Measurements from ENCODE around the gene FOLR3. TPM values are rescaled to one million over a fixed set of nuclear protein-coding genes. Genes with fewer than 3 reads are reported as not detected.
A peak's percentile ranks its signal among the peaks of the same experiment; 100 is the strongest.

Gene FOLR3
- total and polyA plus RNA-seq, 5 donors from 2014 or later: 0.32 TPM; not detected in 4

DNA sequence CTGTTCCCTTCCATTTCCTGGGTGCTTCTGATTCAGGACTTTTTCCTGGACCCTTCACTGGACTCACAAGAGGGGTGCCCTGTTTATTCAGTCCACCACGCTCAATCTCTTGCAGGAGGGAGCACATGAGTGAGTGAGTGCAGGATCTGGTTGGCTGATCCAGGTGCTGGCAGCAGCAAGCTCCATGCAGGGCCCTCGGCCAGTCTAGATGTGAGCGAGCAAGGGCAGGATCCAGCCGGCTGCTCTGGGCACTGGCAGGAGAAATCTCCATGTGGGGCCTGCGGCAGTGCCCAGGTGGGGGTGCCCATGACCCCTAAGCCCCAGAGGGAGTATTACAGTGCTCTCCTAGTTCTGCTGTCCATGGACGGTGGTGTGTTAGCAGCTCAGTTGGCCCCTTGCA lies 11.5 kb upstream of the FOLR3 start:
- no peak overlapping the region for H3K27ac Mint-ChIP-seq
- H3K4me3 Mint-ChIP-seq: peak overlapping the region in 1 of 4 donors; percentile 29
- Histone ChIP-seq H3K4me3 (ENCODE audit: low read depth, low read length) (no peak overlapping the region), H3K27ac (ENCODE audit: insufficient read depth, low read length, poor library complexity, severe bottlenecking) (no peak overlapping the region), H3K4me1 (ENCODE audit: control insufficient read depth, insufficient read depth, low read length, poor library complexity, severe bottlenecking) (no peaks in the 10 kb centered on the region), H3K36me3 (ENCODE audit: control insufficient read depth, insufficient read depth, low read length) (no peaks in the 10 kb centered on the region), H3K9me3 (ENCODE audit: control insufficient read depth in 2 of 2, low read length in 2 of 2) (peaks cover 13 to 16% of the 10 kb centered on the region in 2 experiments), H3K27me3 (ENCODE audit: control insufficient read depth, insufficient read depth, low read length) (peaks cover 3% of the 10 kb centered on the region)
- H3K27me3 Mint-ChIP-seq: peaks cover 29% of the 10 kb centered on the region
- DNase-seq (no peak), ATAC-seq (ENCODE audit: low read depth in 2 of 2) (no peak)
- no peaks in the 10 kb centered on the region for H3K4me1 Mint-ChIP-seq
- H3K9me3 Mint-ChIP-seq: peaks cover 0 to 21% (median 6%) of the 10 kb centered on the region in 7 donors
- no peaks in the 10 kb centered on the region for H3K36me3 Mint-ChIP-seq

- H3K4me1 ChIP-seq (ENCODE audit: control insufficient read depth, insufficient read depth, low read length, poor library complexity, severe bottlenecking): no peaks in the 10 kb centered on the region
- H3K36me3 ChIP-seq (ENCODE audit: control insufficient read depth, insufficient read depth, low read length): no peaks in the 10 kb centered on the region
- ATAC-seq (ENCODE audit: low read depth in 2 of 2) (no peak), DNase-seq (no peak)
- H3K9me3 ChIP-seq (ENCODE audit: control insufficient read depth in 2 of 2, low read length in 2 of 2): peaks cover 13 to 16% of the 10 kb centered on the region in 2 experiments
- Mint-ChIP-seq H3K4me3 (no peak overlapping the region), H3K36me3 (no peaks in the 10 kb centered on the region), H3K27me3 (peaks cover 31% of the 10 kb centered on the region), H3K4me1 (no peaks in the 10 kb centered on the region), H3K27ac (no peak overlapping the region), H3K9me3 (peaks cover 0 to 24% (median 9%) of the 10 kb centered on the region in 7 donors)
- no peak overlapping the region for H3K27ac ChIP-seq (ENCODE audit: insufficient read depth, low read length, poor library complexity, severe bottlenecking)
- H3K4me3 ChIP-seq (ENCODE audit: low read depth, low read length): no peak overlapping the region
- peaks cover 7% of the 10 kb centered on the region for H3K27me3 ChIP-seq (ENCODE audit: control insufficient read depth, insufficient read depth, low read length)
Measured at GRCh38 chr11:72125956-72126355, 9.6 kb upstream of the FOLR3 start.

DNA sequence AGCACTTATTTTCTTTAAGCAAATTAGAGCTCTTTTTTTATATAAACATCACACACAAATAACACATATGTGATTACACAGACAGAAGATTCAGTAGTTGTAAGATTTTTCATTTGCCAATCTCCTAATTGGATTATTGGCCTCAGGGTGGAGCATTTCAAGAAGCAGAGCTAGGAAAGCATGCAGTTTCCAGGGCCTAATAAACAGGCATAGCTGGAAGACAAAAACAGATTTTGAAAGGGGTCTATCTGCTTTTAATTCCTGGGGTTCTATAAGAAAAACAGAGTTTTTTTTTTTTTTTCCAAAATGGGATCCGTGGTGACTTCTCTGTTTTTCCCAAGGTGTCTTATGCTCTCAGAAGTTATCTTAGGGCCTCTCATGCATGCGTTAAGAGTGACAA lies 7.6 kb upstream of the FOLR3 start:
- no peak overlapping the region for H3K27ac ChIP-seq (ENCODE audit: insufficient read depth, low read length, poor library complexity, severe bottlenecking)
- Mint-ChIP-seq H3K36me3 (no peaks in the 10 kb centered on the region), H3K4me3 (no peak overlapping the region), H3K27ac (peak overlapping the region in 1 of 3 donors; percentile 2), H3K9me3 (peaks cover 0 to 24% (median 9%) of the 10 kb centered on the region in 7 donors), H3K27me3 (peaks cover 31% of the 10 kb centered on the region), H3K4me1 (no peaks in the 10 kb centered on the region)
- no peaks in the 10 kb centered on the region for H3K4me1 ChIP-seq (ENCODE audit: control insufficient read depth, insufficient read depth, low read length, poor library complexity, severe bottlenecking)
- DNase-seq (no peak), ATAC-seq (ENCODE audit: low read depth in 2 of 2) (no peak)
- peaks cover 10% of the 10 kb centered on the region for H3K27me3 ChIP-seq (ENCODE audit: control insufficient read depth, insufficient read depth, low read length)
- no peaks in the 10 kb centered on the region for H3K36me3 ChIP-seq (ENCODE audit: control insufficient read depth, insufficient read depth, low read length)
- H3K4me3 ChIP-seq (ENCODE audit: low read depth, low read length): no peak overlapping the region
- H3K9me3 ChIP-seq (ENCODE audit: control insufficient read depth in 2 of 2, low read length in 2 of 2): peaks cover 13 to 16% of the 10 kb centered on the region in 2 experiments

DNA sequence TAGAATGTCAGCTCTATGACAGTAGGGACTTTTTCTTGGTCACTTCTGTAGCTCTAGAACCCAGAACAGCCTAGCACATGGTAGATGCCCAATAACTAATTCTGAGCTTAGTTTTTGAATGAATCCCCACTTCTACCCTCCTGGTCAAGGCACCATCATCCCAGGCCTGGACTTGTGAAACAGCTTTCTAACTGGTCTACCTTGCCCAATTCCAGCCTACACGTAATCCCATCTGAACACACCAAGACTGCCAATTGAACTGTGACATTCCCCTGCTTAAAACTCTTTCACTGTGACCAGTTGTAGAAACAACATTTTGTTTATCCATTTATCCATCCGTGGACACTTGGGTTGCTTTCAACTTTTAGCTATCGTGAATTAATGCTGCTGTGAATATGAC lies 6.1 kb upstream of the FOLR3 start:
- ATAC-seq (ENCODE audit: low read depth in 2 of 2): no peak
- H3K4me3 ChIP-seq (ENCODE audit: low read depth, low read length): no peak overlapping the region

GRCh38 chr11:72132646-72133045 lies 2.9 kb upstream of the FOLR3 start:
- Histone ChIP-seq H3K27me3 (ENCODE audit: control insufficient read depth, insufficient read depth, low read length) (peaks cover 18% of the 10 kb centered on the region), H3K36me3 (ENCODE audit: control insufficient read depth, insufficient read depth, low read length) (no peaks in the 10 kb centered on the region), H3K9me3 (ENCODE audit: control insufficient read depth in 2 of 2, low read length in 2 of 2) (peaks cover 10 to 13% of the 10 kb centered on the region in 2 experiments), H3K4me3 (ENCODE audit: low read depth, low read length) (no peak overlapping the region), H3K27ac (ENCODE audit: insufficient read depth, low read length, poor library complexity, severe bottlenecking) (no peak overlapping the region), H3K4me1 (ENCODE audit: control insufficient read depth, insufficient read depth, low read length, poor library complexity, severe bottlenecking) (no peaks in the 10 kb centered on the region)
- no peak overlapping the region for H3K27ac Mint-ChIP-seq
- no peaks in the 10 kb centered on the region for H3K4me1 Mint-ChIP-seq
- ATAC-seq (ENCODE audit: low read depth in 2 of 2) (no peak), DNase-seq (no peak)
- peaks cover 32% of the 10 kb centered on the region for H3K27me3 Mint-ChIP-seq
- peaks cover 0 to 15% (median 9%) of the 10 kb centered on the region in 7 donors for H3K9me3 Mint-ChIP-seq
- no peaks in the 10 kb centered on the region for H3K36me3 Mint-ChIP-seq
- H3K4me3 Mint-ChIP-seq: no peak overlapping the region

More for the DNA sequence above, 6.1 kb upstream of the FOLR3 start:
- no peaks in the 10 kb centered on the region for H3K36me3 ChIP-seq (ENCODE audit: control insufficient read depth, insufficient read depth, low read length)
- H3K9me3 ChIP-seq (ENCODE audit: control insufficient read depth in 2 of 2, low read length in 2 of 2): peaks cover 13 to 16% of the 10 kb centered on the region in 2 experiments
- Mint-ChIP-seq H3K4me1 (no peaks in the 10 kb centered on the region), H3K36me3 (no peaks in the 10 kb centered on the region), H3K4me3 (no peak overlapping the region), H3K27ac (no peak overlapping the region), H3K27me3 (peaks cover 32% of the 10 kb centered on the region), H3K9me3 (peaks cover 0 to 24% (median 9%) of the 10 kb centered on the region in 7 donors)
- peaks cover 18% of the 10 kb centered on the region for H3K27me3 ChIP-seq (ENCODE audit: control insufficient read depth, insufficient read depth, low read length)
- H3K27ac ChIP-seq (ENCODE audit: insufficient read depth, low read length, poor library complexity, severe bottlenecking): no peak overlapping the region
- DNase-seq: no peak
- no peaks in the 10 kb centered on the region for H3K4me1 ChIP-seq (ENCODE audit: control insufficient read depth, insufficient read depth, low read length, poor library complexity, severe bottlenecking)

DNA sequence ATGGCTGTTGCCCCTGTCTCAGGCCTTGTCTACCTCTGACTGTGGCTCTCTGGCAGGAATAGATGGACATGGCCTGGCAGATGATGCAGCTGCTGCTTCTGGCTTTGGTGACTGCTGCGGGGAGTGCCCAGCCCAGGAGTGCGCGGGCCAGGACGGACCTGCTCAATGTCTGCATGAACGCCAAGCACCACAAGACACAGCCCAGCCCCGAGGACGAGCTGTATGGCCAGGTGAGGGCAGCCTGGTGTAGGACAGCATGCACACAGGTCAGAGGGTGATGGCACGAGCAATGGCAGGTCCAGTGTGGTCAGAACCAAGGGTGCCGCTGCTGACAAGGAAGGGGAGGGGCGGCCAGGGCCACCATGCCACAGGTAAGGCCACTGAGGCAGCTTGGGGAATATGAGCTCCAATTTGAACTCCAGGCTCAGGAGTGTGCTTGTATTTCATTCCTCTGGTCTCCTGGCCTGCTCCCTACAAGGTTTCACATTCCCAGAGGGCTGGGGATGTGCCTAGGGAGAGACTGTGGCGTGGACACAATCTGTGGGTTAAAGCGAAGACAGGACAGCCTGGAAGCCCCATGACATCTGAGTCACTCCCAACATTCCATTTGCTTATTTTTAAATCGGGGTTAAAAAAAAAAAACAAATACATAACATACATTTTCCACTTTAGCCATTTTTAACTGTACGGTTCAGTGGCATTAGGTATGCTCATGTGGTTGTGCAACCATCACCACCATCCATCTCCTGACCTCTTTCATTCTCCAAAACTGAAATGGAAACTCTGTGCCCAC lies 562 bp downstream of the FOLR3 start:
- ATAC-seq (ENCODE audit: low read depth in 2 of 2): no peak
- H3K27ac Mint-ChIP-seq: no peak overlapping the region
- no peaks in the 10 kb centered on the region for H3K4me1 Mint-ChIP-seq
- Histone ChIP-seq H3K4me3 (ENCODE audit: low read depth, low read length) (no peak overlapping the region), H3K27ac (ENCODE audit: insufficient read depth, low read length, poor library complexity, severe bottlenecking) (no peak overlapping the region), H3K27me3 (ENCODE audit: control insufficient read depth, insufficient read depth, low read length) (peaks cover 12% of the 10 kb centered on the region), H3K36me3 (ENCODE audit: control insufficient read depth, insufficient read depth, low read length) (no peaks in the 10 kb centered on the region), H3K9me3 (ENCODE audit: control insufficient read depth in 2 of 2, low read length in 2 of 2) (no peaks in the 10 kb centered on the region), H3K4me1 (ENCODE audit: control insufficient read depth, insufficient read depth, low read length, poor library complexity, severe bottlenecking) (no peaks in the 10 kb centered on the region)
- H3K36me3 Mint-ChIP-seq: no peaks in the 10 kb centered on the region
- no peak for DNase-seq
- H3K27me3 Mint-ChIP-seq: peaks cover 21% of the 10 kb centered on the region
- no peak overlapping the region for H3K4me3 Mint-ChIP-seq
- no peaks in the 10 kb centered on the region for H3K9me3 Mint-ChIP-seq

DNA sequence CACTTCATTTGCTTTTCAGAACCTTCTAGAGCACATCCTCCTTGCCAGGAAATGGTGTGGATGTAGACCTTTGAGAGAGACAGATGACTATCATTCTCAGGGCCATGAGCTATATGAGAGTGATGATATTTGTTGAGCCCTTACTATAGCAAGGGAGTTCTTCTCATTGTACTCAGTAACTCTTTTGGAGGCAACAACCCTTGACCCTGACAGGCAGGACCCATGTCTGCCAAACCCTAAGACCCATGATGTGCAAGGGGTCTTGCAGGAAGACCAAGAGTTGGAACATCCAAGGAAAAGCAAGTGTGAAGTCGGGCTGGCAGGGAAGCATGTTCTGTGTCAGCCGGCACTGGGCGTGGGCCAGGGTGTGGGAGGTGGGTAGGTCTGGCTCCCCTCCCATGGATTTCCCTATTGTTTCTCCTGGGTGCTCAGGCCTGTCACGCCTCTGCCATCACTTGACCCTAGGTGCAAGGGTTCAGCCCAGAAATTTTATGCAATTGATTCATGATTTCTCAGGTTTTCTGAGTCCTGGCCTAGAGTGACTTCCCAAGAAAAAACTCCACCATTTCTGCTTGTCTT lies 1.2 kb downstream of the FOLR3 start:
- H3K9me3 Mint-ChIP-seq: no peaks in the 10 kb centered on the region
- ATAC-seq (ENCODE audit: low read depth in 2 of 2) (no peak), DNase-seq (peak in 1 of 3 donors; percentile 8)
- no peaks in the 10 kb centered on the region for H3K36me3 ChIP-seq (ENCODE audit: control insufficient read depth, insufficient read depth, low read length)
- H3K27me3 ChIP-seq (ENCODE audit: control insufficient read depth, insufficient read depth, low read length): peaks cover 12% of the 10 kb centered on the region
- H3K27me3 Mint-ChIP-seq: peaks cover 24% of the 10 kb centered on the region
- H3K4me3 ChIP-seq (ENCODE audit: low read depth, low read length): no peak overlapping the region
- no peaks in the 10 kb centered on the region for H3K4me1 Mint-ChIP-seq
- no peaks in the 10 kb centered on the region for H3K9me3 ChIP-seq (ENCODE audit: control insufficient read depth in 2 of 2, low read length in 2 of 2)
- H3K4me1 ChIP-seq (ENCODE audit: control insufficient read depth, insufficient read depth, low read length, poor library complexity, severe bottlenecking): no peaks in the 10 kb centered on the region
- no peak overlapping the region for H3K27ac ChIP-seq (ENCODE audit: insufficient read depth, low read length, poor library complexity, severe bottlenecking)
- no peaks in the 10 kb centered on the region for H3K36me3 Mint-ChIP-seq
- H3K27ac Mint-ChIP-seq: no peak overlapping the region
- H3K4me3 Mint-ChIP-seq: no peak overlapping the region
